Caki2 (cell line): ENCODE measurements around the gene DPYD. TPM values are rescaled to one million over a fixed set of nuclear protein-coding genes. Genes with fewer than 3 reads are reported as not detected.
"Not testable (repeated sequence)": the region's sequence is repeated elsewhere in the genome, so short reads cannot be mapped to it uniquely, and the experiment has no call there.

Experiments
- DNase-seq: peaks from one replicate; pipeline ENCODE4 v3.0.0-alpha.2; 2015; ENCODE audit warnings: low read depth
- in situ Hi-C: cut with HindIII; loops from 2 replicates; pipeline ENCODE4 v1.10.0; 2016; ENCODE audit warnings: low sequenced_read_pairs, low pct_unique_long_range_greater_than_20kb, mixed read lengths
- total RNA-seq: library from RNA; depleted of rRNA; stranded (reverse); fragments of >200 nt; shearing (Covaris generic); gene quantifications from 2 replicates; pipeline ENCODE4 v1.2.3, GENCODE V29; 2014; ENCODE audit warnings: low replicate concordance

The DPYD gene
- total RNA-seq, 1 experiment from 2014 or later = 2.2 TPM

DNA sequence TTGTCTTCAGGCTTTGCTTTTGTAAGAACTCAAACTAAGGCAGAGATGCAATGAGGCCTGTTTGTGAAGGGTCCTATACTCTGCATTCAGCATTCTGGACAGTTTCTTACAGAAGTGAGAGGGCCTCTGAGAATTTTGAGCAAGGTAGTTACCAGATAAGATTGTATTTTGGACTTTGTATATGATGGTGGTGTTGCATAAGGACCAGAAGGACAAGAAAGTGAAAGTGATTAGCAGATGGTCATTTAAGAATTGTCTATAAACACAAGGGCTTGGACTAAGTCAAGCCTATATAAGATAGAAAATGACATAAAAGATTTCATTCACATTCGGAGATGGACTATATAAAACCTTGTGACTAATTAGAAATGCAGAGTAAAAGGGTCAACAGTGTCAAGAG lies 662.2 kb downstream of the DPYD start:
- in situ Hi-C loops = no loop called here
- no peak for DNase-seq

- in situ Hi-C loops = no loop called here
- DNase-seq = no peak
Observed at GRCh38 chr1:97254731-97255463, 665.9 kb downstream of the DPYD start.

- DNase-seq = no peak
- in situ Hi-C loops = no loop called here
Observed at GRCh38 chr1:97252925-97253324, 667.9 kb downstream of the DPYD start.

GRCh38 chr1:97252076-97252475 lies 668.8 kb downstream of the DPYD start:
- in situ Hi-C loops = no loop called here
- DNase-seq = no peak

DNA sequence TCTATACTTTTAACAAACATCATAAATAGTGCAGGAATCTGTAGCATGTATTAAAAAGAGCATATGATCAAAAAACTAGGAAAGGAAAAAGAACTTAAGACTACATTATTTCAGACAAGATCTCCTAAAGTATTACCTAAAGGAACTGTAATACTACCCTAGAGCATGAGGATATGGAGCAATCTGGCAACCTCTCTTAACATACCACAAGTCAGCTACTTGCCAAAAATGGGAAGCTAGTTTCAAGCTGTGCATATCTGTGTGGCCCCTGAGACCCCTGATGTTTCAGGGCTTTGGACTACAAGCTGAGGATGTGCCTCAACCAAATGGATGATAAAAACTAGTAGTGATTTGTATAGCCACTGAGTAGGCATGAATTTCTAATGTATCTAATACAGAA lies 673.6 kb downstream of the DPYD start:
- DNase-seq = no peak
- in situ Hi-C loops = no loop called here

DNA sequence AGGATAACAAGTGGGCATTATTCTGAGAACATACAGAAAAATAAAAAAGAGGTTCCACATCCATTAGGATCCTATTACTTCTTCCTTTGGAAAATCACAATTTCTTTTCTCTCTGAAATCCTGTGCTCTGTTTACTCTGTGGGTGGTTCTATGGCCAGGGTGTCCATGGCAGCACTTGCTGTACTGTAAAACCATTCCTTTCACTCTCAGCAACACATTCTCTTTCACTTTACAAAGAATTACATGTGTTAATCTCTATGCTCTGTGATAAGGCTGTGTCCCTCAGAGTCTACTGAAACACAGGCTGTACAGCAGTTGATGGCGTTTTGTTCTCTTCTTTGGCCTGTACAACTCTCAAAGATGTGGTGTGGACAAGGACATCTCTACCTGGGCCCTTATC lies 675.2 kb downstream of the DPYD start:
- DNase-seq = no peak
- in situ Hi-C loops = no loop called here

- no peak for DNase-seq
- in situ Hi-C loops = no loop called here
Observed at GRCh38 chr1:97245026-97245425, 675.8 kb downstream of the DPYD start.

- in situ Hi-C loops = no loop called here
Observed at GRCh38 chr1:97243973-97244560, 676.8 kb downstream of the DPYD start.

DNA sequence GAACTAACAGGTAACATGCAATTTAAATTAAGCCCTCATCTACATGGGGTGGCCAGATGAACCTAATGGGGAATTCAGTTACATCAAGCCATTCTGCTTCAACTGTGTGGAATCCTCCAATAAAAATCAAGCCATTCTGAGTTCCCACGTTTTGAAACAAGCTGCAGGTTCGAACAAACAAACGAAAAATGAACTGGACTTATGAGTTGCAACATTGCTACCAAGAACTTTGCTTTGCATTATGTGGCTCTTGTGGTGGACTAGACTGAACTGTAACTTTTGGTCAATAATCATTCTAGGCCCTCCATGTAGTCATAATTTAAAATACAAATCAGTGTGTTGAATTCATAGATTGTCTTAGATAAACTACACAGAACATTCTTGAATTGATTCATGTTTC lies 682.0 kb downstream of the DPYD start:
- in situ Hi-C loops = no loop called here

More at GRCh38 chr1:97243973-97244560, 676.8 kb downstream of the DPYD start:
- DNase-seq = no peak

GRCh38 chr1:97231354-97231753 lies 689.5 kb downstream of the DPYD start:
- in situ Hi-C loops = not testable (repeated sequence)
- peak; percentile 34 for DNase-seq

More for the DNA sequence above, 682.0 kb downstream of the DPYD start:
- DNase-seq = no peak

- no peak for DNase-seq
- in situ Hi-C loops = no loop called here
Observed at GRCh38 chr1:97212671-97213070, 708.2 kb downstream of the DPYD start.

GRCh38 chr1:97210307-97210706 lies 710.5 kb downstream of the DPYD start:
- DNase-seq = no peak
- in situ Hi-C loops = no loop called here

DNA sequence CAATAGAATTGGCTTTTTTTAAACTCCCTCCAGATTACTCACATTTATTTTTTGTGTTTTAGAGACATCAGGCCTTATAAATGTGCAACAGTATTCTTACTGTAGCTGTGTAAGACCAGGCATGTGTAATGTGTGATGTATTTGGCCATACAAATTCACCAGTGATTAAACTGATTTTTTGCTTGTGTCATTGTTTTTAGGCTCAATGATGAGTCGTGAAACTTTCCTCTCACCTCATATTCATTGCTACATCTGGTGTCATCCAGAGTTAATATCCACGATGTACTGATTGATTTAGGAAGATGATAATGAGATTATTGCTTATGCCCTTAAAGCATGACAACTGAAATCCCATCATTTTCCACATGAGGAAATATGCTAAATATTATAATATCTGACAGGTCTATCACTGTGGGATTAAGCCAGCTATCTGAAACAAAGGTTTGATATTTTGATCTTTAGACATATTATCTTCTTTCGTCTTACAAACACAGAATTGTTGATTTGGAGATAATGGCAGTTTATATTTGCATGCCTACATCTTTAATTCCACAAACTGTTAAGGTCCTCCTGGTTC lies 711.4 kb downstream of the DPYD start:
- no peak for DNase-seq
- in situ Hi-C loops = no loop called here

DNA sequence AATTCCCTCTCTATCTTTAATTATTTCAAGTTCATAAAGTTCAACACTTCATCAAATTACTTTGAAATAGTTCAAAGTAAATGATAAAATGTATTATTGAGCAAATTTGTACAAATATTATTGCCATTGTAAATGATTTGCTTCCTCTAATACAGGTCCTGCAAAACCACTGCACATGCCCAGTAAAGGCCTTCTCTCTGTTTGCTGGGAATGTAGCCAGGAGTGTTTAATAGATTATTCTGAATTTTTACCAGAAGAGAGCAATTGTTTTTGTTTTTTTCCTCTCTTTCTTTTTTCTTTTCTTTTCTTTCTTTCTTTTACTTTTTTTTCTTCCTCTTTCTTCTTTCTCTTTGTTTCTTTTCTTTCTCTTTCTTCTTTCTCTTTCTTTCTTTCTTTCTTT lies 713.0 kb downstream of the DPYD start:
- no peak for DNase-seq
- in situ Hi-C loops = no loop called here

DNA sequence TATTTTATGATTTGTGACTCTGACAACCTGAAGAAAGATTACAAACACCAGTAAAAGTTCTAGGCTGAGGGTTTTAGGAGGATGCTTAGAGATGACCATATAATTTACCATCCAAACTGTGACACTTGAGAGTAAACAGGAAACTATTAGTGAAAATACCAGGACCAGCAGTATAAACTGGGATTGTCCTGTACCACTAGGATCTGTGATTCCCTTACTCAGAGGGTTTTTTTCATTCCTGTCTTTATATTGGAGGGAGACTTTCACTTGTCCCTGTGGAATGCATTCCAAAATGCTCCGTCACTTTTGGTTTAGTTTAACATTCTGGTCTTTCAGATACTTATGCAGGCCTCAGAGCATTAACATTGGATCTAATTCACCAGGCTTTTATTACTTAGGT lies 716.4 kb downstream of the DPYD start:
- in situ Hi-C loops = no loop called here

GRCh38 chr1:97202481-97203380 lies 718.1 kb downstream of the DPYD start:
- DNase-seq = no peak
- in situ Hi-C loops = no loop called here

More for the DNA sequence above, 716.4 kb downstream of the DPYD start:
- no peak for DNase-seq

- in situ Hi-C loops = no loop called here
- no peak for DNase-seq
Observed at GRCh38 chr1:97201641-97202040, 719.2 kb downstream of the DPYD start.

- no peak for DNase-seq
- in situ Hi-C loops = no loop called here
Observed at GRCh38 chr1:97200595-97200994, 720.2 kb downstream of the DPYD start.
